H1 (cell line): Measurements from ENCODE around the gene KCNE4. TPM values are rescaled to one million over a fixed set of nuclear protein-coding genes. Genes with fewer than 3 reads are reported as not detected.

Experiments
- CTCF ChIA-PET: fragments of 300-600 bp; sonication (Branson Sonifier 250); formaldehyde crosslinking; loops from one replicate; lab custom pipeline; 2021; ENCODE audit not compliant: partially characterized antibody; lab: Charles Lee
- POLR2A ChIA-PET: fragments of 300-600 bp; sonication (Branson Sonifier 250); formaldehyde crosslinking; loops from one replicate; lab custom pipeline; 2021; ENCODE audit warnings: inconsistent platforms; ENCODE audit not compliant: partially characterized antibody; lab: Charles Lee
- DNase-seq, 2 experiments: peaks; one replicate each; pipeline versions ENCODE4 v3.0.0 to v3.0.0-alpha.2; 2010 to 2022; ENCODE audit warnings: low spot score in 2 of 2, low read depth in 1 of 2, mixed read lengths in 1 of 2
- FAIRE-seq: peaks from 2 replicates; lab custom pipeline; 2011; peaks lifted over from hg19 to GRCh38; lab: Jason Lieb, UNC
- H2AFZ ChIP-seq: 2 replicates; pipeline ENCODE4 v1.8.1; 2012; ENCODE audit warnings: low read length, inconsistent platforms
- H2AK5ac ChIP-seq: 2 replicates; pipeline ENCODE4 v1.6.1; 2013; ENCODE audit warnings: low read depth, low read length
- H2BK120ac ChIP-seq: replicated peaks from 2 replicates; pipeline ENCODE3; 2013; ENCODE audit warnings: low read depth, low read length, inconsistent platforms
- H2BK12ac ChIP-seq: 2 replicates; pipeline ENCODE4 v1.6.1; 2013; ENCODE audit warnings: low read depth, low read length
- H2BK15ac ChIP-seq: 2 replicates; pipeline ENCODE4 v1.6.1; 2013; ENCODE audit warnings: low read length
- H2BK20ac ChIP-seq: 2 replicates; pipeline ENCODE4 v1.6.1; 2013; ENCODE audit warnings: low read length
- H2BK5ac ChIP-seq: 2 replicates; pipeline ENCODE4 v1.6.1; 2013; ENCODE audit warnings: low read depth, low read length
- H3K14ac ChIP-seq: 2 replicates; pipeline ENCODE4 v1.6.1; 2013; ENCODE audit warnings: inconsistent platforms; ENCODE audit not compliant: insufficient read length
- H3K18ac ChIP-seq: 2 replicates; pipeline ENCODE4 v1.6.1; 2013; ENCODE audit warnings: low read length; ENCODE audit errors: extremely low read depth
- H3K23ac ChIP-seq: 2 replicates; pipeline ENCODE4 v1.6.1; 2013; ENCODE audit warnings: inconsistent platforms; ENCODE audit not compliant: insufficient read length
- H3K23me2 ChIP-seq: 2 replicates; pipeline ENCODE4 v1.6.1; 2013; ENCODE audit warnings: low read depth, low read length
- H3K27ac ChIP-seq: 2 replicates; pipeline ENCODE4 v1.6.1; 2011; ENCODE audit warnings: low read depth, low read length, inconsistent platforms
- H3K27me3 ChIP-seq, 4 experiments: replicated peaks in 1 of 4; 1 replicate in 1 of 4; 2 replicates in 3 of 4; pipeline versions ENCODE4 v1.6.1 to v1.8.1; 2011 to 2013; ENCODE audit warnings: low read length in 3 of 4, mild to moderate bottlenecking in 3 of 4, inconsistent platforms in 2 of 4, mixed read lengths in 2 of 4, moderate library complexity in 1 of 4; ENCODE audit not compliant: control insufficient read depth in 3 of 4, insufficient read depth in 3 of 4; ENCODE audit errors: extremely low read depth in 1 of 4
- H3K36me3 ChIP-seq, 4 experiments: 2 replicates each; pipeline versions ENCODE4 v1.6.1 to v1.8.1; 2011 to 2013; ENCODE audit warnings: mild to moderate bottlenecking in 4 of 4, low read length in 3 of 4, moderate library complexity in 2 of 4, control low read depth in 1 of 4, inconsistent platforms in 1 of 4; ENCODE audit not compliant: insufficient read depth in 4 of 4, control insufficient read depth in 2 of 4
- H3K4ac ChIP-seq: replicated peaks from 2 replicates; pipeline ENCODE3; 2013; ENCODE audit warnings: low read length, low read depth, mixed read lengths, inconsistent platforms; ENCODE audit not compliant: insufficient read length
- H3K4me1 ChIP-seq, 4 experiments: replicated peaks in 1 of 4; 1 replicate in 1 of 4; 2 replicates in 3 of 4; pipeline versions ENCODE4 v1.6.1 to v1.8.1; 2011 to 2013; ENCODE audit warnings: low read length in 3 of 4, inconsistent platforms in 2 of 4, mixed read lengths in 1 of 4; ENCODE audit not compliant: insufficient read depth in 4 of 4, control insufficient read depth in 3 of 4
- H3K4me2 ChIP-seq, 2 experiments: 2 replicates each; pipeline versions ENCODE4 v1.6.1 to v1.8.1; 2011 to 2013; ENCODE audit warnings: low read depth in 2 of 2, low read length in 2 of 2, control low read depth in 1 of 2, inconsistent platforms in 1 of 2, mild to moderate bottlenecking in 1 of 2; ENCODE audit not compliant: insufficient read depth in 1 of 2
- H3K4me3 ChIP-seq, 4 experiments: fragments of 200-600, 300-600 bp in 1 of 4; sonication (generic), shearing (Covaris generic), sonication (Bioruptor Twin) in 1 of 4; 2 replicates each; pipeline versions ENCODE4 v1.5.1 to v1.8.1; 2011 to 2016; ENCODE audit warnings: low read length in 4 of 4, low read depth in 3 of 4, control low read depth in 2 of 4, inconsistent platforms in 2 of 4, mild to moderate bottlenecking in 2 of 4, mixed read lengths in 1 of 4, moderate library complexity in 1 of 4; ENCODE audit not compliant: insufficient read depth in 2 of 4; ENCODE audit errors: extremely low read depth in 1 of 4
- H3K56ac ChIP-seq: replicated peaks from 2 replicates; pipeline ENCODE3; 2013; ENCODE audit warnings: low read depth, mild to moderate bottlenecking, mixed read lengths, low read length, inconsistent platforms; ENCODE audit not compliant: insufficient read length
- H3K79me1 ChIP-seq: 2 replicates; pipeline ENCODE4 v1.6.1; 2013; ENCODE audit warnings: low read depth, low read length, control low read depth
- H3K79me2 ChIP-seq, 2 experiments: 2 replicates each; pipeline versions ENCODE4 v1.6.1 to v1.8.1; 2012 to 2013; ENCODE audit warnings: low read length in 2 of 2, mild to moderate bottlenecking in 2 of 2, inconsistent platforms in 1 of 2; ENCODE audit not compliant: insufficient read depth in 2 of 2, control insufficient read depth in 1 of 2
- H3K9ac ChIP-seq, 4 experiments: replicated peaks in 1 of 4; 1 replicate in 1 of 4; 2 replicates in 3 of 4; pipeline versions ENCODE4 v1.6.1 to v1.8.1; 2011 to 2013; ENCODE audit warnings: low read depth in 3 of 4, low read length in 3 of 4, control low read depth in 2 of 4, mild to moderate bottlenecking in 2 of 4, moderate library complexity in 2 of 4, inconsistent platforms in 1 of 4; ENCODE audit errors: extremely low read depth in 1 of 4
- H3K9me3 ChIP-seq, 2 experiments: 2 replicates each; pipeline versions ENCODE4 v1.6.1 to v1.8.1; 2012 to 2013; ENCODE audit warnings: mild to moderate bottlenecking in 2 of 2, moderate library complexity in 2 of 2, control low read depth in 1 of 2, inconsistent platforms in 1 of 2, low read depth in 1 of 2, low read length in 1 of 2, mixed read lengths in 1 of 2; ENCODE audit not compliant: insufficient read depth in 2 of 2
- H4K20me1 ChIP-seq, 2 experiments: replicated peaks in 1 of 2; 2 replicates each; pipeline versions ENCODE3 to v1.8.1; 2011 to 2013; ENCODE audit warnings: inconsistent platforms in 2 of 2, low read length in 2 of 2, mild to moderate bottlenecking in 1 of 2; ENCODE audit not compliant: insufficient read depth in 2 of 2, control insufficient read depth in 1 of 2
- H4K5ac ChIP-seq: 2 replicates; pipeline ENCODE4 v1.6.1; 2013; ENCODE audit warnings: low read length, low read depth, mixed read lengths, inconsistent platforms; ENCODE audit not compliant: insufficient read length
- H4K8ac ChIP-seq: 2 replicates; pipeline ENCODE4 v1.8.0; 2013; ENCODE audit warnings: mild to moderate bottlenecking, moderate library complexity, low read length, inconsistent platforms; ENCODE audit not compliant: insufficient read depth; ENCODE audit errors: extremely low read depth
- H4K91ac ChIP-seq: replicated peaks from 2 replicates; pipeline ENCODE3; 2013; ENCODE audit warnings: low read length, mixed read lengths, inconsistent platforms; ENCODE audit not compliant: insufficient read length
- BRCA1 ChIP-seq: IDR thresholded peaks from 2 replicates; pipeline ENCODE4 v1.6.1; 2012; ENCODE audit warnings: low read depth, low read length, improper control_type of control experiment
- CHD1 ChIP-seq: IDR thresholded peaks from 2 replicates; pipeline ENCODE4 v1.6.1; 2012; ENCODE audit warnings: low read depth, low read length, improper control_type of control experiment
- EP300 ChIP-seq, 2 experiments: IDR thresholded peaks; 1 replicate in 1 of 2; 2 replicates in 1 of 2; pipeline ENCODE4 v1.6.1; 2011 to 2012; ENCODE audit warnings: low read depth in 2 of 2, low read length in 2 of 2, mild to moderate bottlenecking in 2 of 2, borderline replicate concordance in 1 of 2, inconsistent platforms in 1 of 2, moderate library complexity in 1 of 2
- JUND ChIP-seq: IDR thresholded peaks from 2 replicates; pipeline ENCODE4 v1.6.1; 2011; ENCODE audit warnings: mild to moderate bottlenecking, improper control_type of control experiment, low read length
- NANOG ChIP-seq: IDR thresholded peaks from 2 replicates; pipeline ENCODE4 v1.6.1; 2011; ENCODE audit warnings: low read length, low read depth, mild to moderate bottlenecking, inconsistent platforms; ENCODE audit not compliant: insufficient read depth, poor library complexity, severe bottlenecking
- PHF8 ChIP-seq: fragments of 200-600 bp; sonication (generic); conservative IDR thresholded peaks from 2 replicates; pipeline ENCODE4 v1.7.1; 2012; ENCODE audit warnings: low read depth, mild to moderate bottlenecking, inconsistent platforms, low read length, moderate library complexity
- RAD21 ChIP-seq, 2 experiments: IDR thresholded peaks in 1 of 2; conservative IDR thresholded peaks in 1 of 2; 2 replicates each; pipeline ENCODE4 v1.6.1; 2011; ENCODE audit warnings: low read depth in 2 of 2, low read length in 2 of 2, improper control_type of control experiment in 1 of 2, inconsistent platforms in 1 of 2, mild to moderate bottlenecking in 1 of 2, moderate library complexity in 1 of 2
- SAP30 ChIP-seq: fragments of 300-600 bp; sonication (generic); IDR thresholded peaks from 2 replicates; pipeline ENCODE4 v1.7.1; 2012; ENCODE audit warnings: low read length, moderate library complexity, mild to moderate bottlenecking, inconsistent platforms; ENCODE audit not compliant: insufficient read depth, insufficient replicate concordance
- SIRT6 ChIP-seq: IDR thresholded peaks from one replicate; pipeline ENCODE4 v1.7.1; 2012; ENCODE audit warnings: low read length, inconsistent platforms
- SIX5 ChIP-seq: IDR thresholded peaks from 2 replicates; pipeline ENCODE4 v1.6.1; 2011; ENCODE audit warnings: mild to moderate bottlenecking, low read depth, low read length
- TEAD4 ChIP-seq: IDR thresholded peaks from 2 replicates; pipeline ENCODE4 v1.6.1; 2012; ENCODE audit warnings: low read depth, low read length, inconsistent platforms, mixed read lengths
- YY1 ChIP-seq: IDR thresholded peaks from 2 replicates; pipeline ENCODE4 v1.6.1; 2011; ENCODE audit warnings: low read depth, mild to moderate bottlenecking, low read length
- polyA plus RNA-seq, 7 experiments: library from polyadenylated mRNA; depleted of rRNA in 3 of 7; stranded (reverse) in 5 of 7; unstranded in 2 of 7; fragments of >200 nt in 5 of 7; fragments of 200-250 nt in 2 of 7; gene quantifications; 1 replicate in 5 of 7; 2 replicates in 1 of 7; 4 replicates in 1 of 7; pipeline versions ENCODE4 v1.2.1 to v1.2.3, GENCODE V29; 2011 to 2013; ENCODE audit warnings: missing spikeins in 2 of 7, mixed read lengths in 2 of 7
- total RNA-seq: library from RNA; stranded (reverse); fragmentation: NEBNext Ultra II Directional; extraction: Animal tissue kit (Norgen Biotek cat#: 25700); gene quantifications from 2 replicates; pipeline ENCODE4 v1.2.1, GENCODE V29; 2021
- TF ChIP-seq, protein P1 (sequence below): IDR thresholded peaks from 2 replicates; pipeline ENCODE4 v1.6.1; 2012; ENCODE audit warnings: inconsistent platforms

Gene KCNE4
- total and polyA plus RNA-seq, 2 of the 8 experiments (the other 6 are each of a cell fraction or from before 2014, with no cell fraction given): 0.08 to 0.09 TPM

DNA sequence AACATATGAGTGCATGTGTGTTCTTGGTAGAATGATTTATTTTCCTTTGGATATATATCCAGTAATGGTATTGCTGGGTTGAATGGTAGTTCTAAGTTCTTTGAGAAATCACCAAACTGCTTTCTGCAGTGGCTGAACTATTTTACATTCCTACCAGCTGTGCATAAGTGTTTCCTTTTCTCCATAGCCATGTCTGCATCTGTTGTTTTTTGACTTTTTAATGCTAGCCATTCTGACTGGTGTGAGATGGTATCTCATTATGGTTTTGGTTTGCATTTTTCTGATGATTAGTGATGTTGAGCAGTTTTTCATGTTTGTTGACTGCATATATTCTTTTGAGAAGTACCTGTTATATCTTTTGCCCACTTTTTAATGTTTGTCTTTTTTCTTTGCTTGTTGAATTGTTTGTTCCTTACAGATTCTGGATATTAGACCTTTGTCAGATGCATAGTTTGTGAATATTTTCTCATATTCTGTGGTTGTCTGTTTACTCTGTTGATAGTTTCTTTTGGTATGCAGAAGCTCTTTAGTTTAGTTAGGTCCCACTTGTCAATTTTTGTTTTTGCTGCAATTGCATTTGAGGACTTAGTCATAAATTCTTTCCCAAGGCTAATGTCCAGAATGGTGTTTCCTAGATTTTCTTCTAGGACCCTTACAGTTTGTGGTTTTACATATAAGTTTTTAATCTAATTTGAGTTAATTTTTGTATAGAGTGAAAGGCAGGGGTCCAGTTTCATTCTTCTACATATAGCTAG lies 17.6 kb upstream of the KCNE4 start:
- Histone ChIP-seq H2BK120ac (no peak overlapping the region), H3K4me1 (peaks cover 4 to 23% (median 17%) of the 10 kb centered on the region in 4 experiments; a peak in 6 of 7 replicates), H2BK20ac (no peak overlapping the region), H3K79me1 (no peaks in the 10 kb centered on the region), H3K14ac (no peak overlapping the region), H4K8ac (no peak overlapping the region), H3K79me2 (no peaks in the 10 kb centered on the region), H3K4me2 (no peak overlapping the region), H3K4ac (no peak overlapping the region), H2AFZ (no peak overlapping the region), H3K27me3 (0 out of 7 replicates have a peak, but pooled peaks cover 0 to 1% (median 0%) of the 10 kb centered on the region in 4 experiments), H3K9ac (no peak overlapping the region), H4K5ac (no peak overlapping the region), H2BK15ac (no peak overlapping the region), H2BK12ac (no peak overlapping the region), H4K91ac (no peak overlapping the region), H3K18ac (no peak overlapping the region), H3K56ac (no peak overlapping the region), H3K9me3 (peaks cover 22 to 23% of the 10 kb centered on the region in 2 experiments), H3K4me3 (no peak overlapping the region), H4K20me1 (no peaks in the 10 kb centered on the region), H2BK5ac (no peak overlapping the region), H3K23me2 (no peaks in the 10 kb centered on the region; the same call in 1 of the 2 replicates), H2AK5ac (no peak overlapping the region), H3K36me3 (peaks cover 0 to 15% (median 0%) of the 10 kb centered on the region in 4 experiments; a peak in 3 of 8 replicates), H3K23ac (no peak overlapping the region), H3K27ac (no peak overlapping the region)
- FAIRE-seq (no peak), DNase-seq (no peak)
- CTCF ChIA-PET: no interaction called here
- POLR2A ChIA-PET: no interaction called here
- TF ChIP-seq RAD21 (IDR thresholded peaks at IDR 0.05 in 1 of 2, conservative IDR thresholded peaks at IDR 0.05 in 1 of 2; ENCODE audit: low read depth in 2 of 2, low read length in 2 of 2) (no peak), SAP30 (no peak), YY1 (no peak), BRCA1 (no peak), TEAD4 (no peak), SIX5 (no peak), CHD1 (no peak), PHF8 (no peak), NANOG (no peak), EP300 (IDR thresholded peaks at IDR 0.05; ENCODE audit: borderline replicate concordance in 1 of 2, low read depth in 2 of 2, low read length in 2 of 2) (no peak), SIRT6 (no peak), JUND (no peak)
- TF ChIP-seq, protein P1, sequence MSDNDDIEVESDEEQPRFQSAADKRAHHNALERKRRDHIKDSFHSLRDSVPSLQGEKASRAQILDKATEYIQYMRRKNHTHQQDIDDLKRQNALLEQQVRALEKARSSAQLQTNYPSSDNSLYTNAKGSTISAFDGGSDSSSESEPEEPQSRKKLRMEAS: no peak
